Measurements from ENCODE around the gene CDH10.

Gene CDH10

DNA sequence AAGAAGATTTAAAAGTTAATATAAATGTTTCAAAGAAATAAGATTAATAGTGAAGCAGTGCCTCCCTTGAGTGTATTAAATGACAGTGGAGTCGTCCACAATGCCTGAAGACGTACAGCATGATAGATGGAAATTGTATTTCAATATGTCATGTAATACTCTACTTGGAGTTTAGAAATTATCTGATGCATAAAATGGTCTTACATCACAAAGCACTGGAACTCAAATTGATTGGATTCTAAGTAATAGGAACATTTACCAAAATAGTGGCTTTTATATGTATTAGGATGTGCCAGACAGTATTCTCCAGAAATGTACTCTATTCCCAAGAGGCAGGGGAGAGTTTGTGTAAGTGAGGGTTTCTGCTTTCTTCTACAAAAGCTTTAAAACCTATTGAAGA lies 49.4 kb downstream of the CDH10 start:
- no peak for DNase-seq

DNA sequence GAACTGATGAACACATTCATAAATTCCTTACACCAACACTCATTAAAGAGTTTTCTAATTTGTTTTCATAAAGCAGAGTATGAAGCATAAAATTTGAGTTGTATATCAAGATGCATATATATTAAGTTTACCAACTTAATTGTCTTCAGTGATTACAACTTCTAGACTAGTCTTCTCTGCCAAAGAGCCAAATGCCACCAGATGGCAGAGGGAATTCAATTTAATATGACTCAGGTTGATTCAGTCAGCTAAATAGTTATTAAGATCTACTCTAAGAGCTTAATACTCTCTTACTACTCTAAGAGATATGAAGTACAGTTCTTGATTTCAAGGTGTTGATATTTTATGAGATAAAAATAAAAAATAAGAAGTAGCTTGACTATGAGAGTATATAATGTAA lies 53.4 kb downstream of the CDH10 start:
- DNase-seq, result no peak

DNA sequence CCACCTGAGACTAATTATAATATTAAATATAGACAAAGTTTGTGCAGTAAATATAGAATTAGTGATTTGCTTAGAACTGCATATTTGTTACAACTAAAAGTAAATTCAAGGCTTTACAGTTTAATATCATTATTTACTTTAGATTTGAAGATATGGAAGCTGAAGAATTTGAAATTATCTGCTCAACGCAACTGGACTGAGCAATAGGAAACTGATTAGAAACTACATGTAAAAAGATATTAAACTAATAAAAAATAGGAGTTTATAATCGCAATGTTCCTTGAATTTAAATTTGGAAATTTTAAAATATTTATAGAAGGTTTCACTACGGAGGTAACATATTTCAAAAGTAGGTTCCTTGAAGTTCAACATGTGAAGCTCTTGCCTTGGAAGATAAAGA lies 55.2 kb downstream of the CDH10 start:
- DNase-seq, result no peak

DNA sequence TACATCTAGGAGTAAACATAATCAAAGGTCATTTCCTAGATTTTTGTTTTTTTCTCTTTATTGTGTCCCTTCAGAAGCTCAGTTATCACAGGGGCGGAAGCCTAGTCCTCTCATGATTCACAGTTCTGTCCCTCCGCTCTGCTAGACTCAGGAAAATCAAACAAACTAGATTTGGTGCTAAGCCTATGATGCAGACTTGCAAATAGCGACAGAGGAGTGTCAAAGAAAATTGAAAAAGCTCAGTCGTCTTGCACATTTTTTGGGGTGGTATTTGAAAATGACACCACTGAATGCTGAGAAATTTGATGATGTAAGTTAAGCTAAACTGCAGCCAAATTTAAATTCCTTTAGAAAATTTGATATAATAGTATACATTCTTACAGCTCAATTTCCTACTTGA lies 59.0 kb downstream of the CDH10 start:
- no peak for DNase-seq

DNA sequence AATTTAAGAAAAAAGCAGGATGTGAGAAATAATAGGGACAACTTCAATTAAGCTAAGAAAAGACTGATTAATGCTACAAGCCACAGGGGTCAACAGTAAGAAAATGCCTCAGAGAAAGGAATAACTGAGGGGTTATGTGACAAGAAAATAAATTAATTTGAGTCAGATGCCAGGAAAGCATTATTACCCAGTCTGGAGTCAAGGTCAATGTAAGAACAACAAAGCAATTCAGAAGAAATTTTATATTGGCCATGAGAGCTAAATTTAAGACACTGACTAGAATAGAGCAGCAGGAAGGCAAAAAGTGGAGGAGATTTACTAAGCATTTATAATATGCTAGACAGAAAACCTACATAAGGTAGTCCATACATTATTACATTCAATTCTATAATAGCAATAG lies 73.5 kb downstream of the CDH10 start:
- no peak for DNase-seq

DNA sequence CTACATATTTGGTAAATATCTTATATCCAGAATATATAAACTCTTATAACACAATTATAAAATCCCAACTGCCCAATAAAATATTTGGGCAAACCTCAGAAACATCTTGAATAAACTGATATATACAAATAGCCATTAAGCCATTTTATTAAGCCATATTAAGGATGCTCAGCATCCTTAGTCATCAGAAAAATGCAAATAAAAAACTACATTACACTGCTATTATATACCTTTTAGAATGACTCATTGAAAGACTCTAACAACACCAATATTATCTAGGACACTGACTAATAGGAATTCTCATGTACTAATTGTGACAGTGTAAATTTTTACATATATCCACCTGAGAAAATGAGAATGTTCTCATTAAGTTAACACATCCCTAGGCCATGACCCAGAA lies 77.8 kb downstream of the CDH10 start:
- no peak for DNase-seq

DNA sequence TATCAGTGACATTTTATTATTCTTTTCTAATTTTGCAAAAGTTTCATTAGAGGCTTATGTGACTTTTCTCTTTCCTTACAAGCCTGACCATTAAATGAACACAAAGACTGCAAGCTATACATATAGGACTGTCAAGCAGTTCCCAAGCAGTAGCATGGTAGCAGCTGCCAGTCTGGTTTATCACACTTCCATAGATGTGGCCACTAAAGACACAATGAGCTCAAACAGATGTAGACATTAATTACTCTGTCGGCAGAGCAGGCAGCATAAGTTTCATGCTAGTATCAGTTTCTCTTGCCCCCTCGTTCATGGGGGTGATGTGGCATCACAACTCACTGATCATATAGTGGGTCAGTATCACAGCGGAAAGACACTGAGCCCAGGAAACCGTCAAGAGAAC lies 89.5 kb downstream of the CDH10 start:
- no peak for DNase-seq

DNA sequence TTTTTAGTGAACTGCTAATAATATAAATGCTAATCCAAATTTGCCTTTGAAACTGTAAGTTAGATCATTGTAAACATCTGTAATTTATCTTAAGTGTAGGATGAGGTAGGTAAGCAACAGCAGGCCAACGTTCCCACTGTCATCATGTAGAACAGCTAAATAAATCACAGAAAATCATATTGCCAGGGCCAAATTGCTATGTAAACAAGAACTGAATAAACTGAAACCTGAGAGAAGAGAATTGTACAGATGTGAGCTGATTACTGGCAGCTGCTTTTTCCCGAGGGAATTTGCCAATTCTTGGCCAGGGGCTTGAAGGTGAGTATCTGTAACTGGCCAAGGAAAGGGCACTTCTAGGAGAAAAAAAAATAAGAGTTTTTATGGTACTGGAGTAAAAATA lies 97.6 kb downstream of the CDH10 start:
- DNase-seq, result no peak

DNA sequence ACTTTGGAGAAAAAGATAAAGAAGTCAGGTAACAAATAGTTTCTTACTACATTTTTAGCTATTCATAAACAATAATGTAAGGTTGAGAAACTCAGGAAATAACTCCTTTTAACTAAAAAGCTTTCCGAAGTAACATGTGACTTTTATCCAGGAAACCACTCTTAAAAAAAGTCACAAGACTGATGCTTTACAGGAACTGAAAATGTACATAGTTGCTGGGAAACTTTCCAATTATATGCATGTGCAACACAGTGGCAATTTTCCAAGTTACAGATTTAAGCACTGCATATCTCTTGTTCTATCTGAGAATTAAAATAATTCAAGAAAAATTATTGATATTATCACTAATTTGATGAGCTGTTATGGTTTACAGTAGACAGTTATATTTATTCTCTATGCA lies 105.2 kb downstream of the CDH10 start:
- peak; percentile 28 for DNase-seq

DNA sequence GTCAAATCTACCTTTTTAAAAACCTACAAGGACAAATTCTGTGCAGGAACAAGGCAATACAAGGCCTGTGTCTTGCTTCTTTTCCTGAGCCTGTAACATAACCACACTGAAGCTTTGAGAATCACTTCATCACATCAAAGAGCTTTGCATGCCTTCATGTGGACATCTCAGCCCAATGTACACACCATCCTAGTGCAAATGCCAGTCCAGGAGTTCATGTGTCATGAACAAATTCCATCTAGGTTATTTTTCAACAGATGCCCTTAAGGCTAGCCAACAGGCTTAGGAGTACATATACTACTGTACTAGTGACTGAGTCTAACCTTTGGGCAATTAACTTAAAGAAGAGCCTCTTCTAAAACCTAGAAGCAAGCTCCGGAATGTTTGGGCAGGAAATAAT lies 106.4 kb downstream of the CDH10 start:
- DNase-seq, result no peak

DNA sequence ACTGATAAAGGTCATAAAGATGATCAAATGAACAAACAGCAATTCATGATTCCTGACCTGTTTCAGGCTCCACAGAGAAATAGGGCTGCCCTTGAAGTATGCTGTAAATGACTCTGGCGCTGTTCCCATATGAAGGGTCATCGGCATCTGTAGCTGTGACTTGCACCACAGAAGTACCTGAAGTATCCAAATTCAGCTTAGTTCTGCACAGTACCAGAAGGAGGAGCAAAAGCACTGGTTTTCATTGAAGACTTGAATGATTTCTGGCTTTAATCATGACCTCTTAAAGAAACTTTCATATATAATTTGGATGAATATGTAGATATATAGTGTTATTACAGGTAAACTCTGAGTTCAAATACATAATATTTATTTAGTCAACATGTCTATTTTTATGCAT lies 109.1 kb downstream of the CDH10 start:
- no peak for DNase-seq

DNA sequence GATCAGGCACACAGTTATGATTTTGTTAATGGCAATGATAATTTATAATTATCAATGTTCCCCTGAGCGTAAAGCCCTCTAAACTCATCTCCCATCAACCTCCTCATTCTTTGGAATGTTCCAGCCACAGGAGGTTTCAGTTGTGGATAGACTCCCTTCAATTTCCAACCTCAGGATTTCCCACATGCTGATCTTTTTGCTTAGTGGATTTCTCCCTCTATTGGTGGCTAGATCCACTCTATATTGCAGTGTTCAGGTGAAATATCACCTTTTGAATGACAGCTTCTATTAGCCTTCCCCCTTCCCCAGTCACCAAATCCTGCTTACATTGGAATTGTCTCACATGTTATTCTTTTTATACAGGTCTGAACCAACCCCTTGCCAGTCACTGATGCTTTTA lies 113.9 kb downstream of the CDH10 start:
- DNase-seq, result no peak

DNA sequence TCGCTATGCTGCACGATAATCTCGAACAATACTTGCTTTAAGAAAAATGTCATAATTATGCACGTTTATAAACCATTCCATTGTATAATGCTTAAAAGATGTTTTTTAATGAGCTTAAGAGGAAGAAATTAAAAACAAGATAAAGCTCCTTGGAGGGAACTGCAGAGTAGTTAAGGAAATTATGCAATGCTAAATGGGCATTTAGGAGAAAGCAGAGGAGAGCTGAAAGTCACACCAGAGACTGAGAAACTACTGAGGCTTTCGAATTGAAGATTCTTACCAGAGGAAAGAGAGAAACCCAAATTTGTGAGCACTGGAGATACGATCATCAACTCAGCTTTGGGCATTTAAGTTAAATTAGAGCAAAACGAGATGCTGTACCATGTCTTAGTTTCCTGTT lies 119.4 kb downstream of the CDH10 start:
- no peak for DNase-seq

DNA sequence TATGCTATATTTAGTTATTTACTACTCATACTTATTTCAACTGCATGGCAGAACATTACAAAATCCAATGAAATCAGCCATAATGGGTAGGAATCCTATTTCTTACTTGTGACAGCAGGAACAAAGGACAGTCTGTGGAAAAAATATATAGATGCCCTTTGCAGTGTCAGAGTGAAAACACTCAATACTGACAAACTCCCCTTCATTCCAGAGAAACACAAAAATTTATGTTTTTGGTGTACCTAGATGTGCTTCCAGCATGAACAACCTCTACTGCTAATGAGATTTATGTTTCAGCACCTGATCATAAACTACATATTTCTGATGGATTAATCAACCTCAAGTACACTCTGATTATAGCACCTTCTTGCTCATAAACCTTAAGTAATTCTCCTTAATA lies 132.4 kb downstream of the CDH10 start:
- DNase-seq, result no peak

DNA sequence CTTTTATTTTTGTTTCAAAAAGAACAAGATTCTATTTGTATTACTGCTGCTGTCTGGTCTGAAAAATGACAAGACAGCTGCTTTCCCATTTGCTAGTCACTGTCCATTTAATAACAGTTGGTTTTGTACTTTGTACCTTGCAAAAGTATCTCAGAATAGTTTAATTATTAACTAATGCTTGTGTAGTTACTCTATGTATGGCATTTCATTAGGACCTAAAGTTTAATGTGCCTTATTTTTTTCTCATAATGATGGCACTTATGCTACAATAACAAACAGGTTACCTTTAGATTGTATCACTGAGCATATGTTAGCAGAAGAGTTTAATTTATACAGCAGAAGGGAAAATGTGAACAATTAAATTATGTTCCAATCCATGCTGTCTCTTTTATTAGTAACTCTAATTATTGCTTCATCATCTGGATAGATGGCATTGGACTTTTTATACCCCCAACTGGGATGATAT lies 134.2 kb downstream of the CDH10 start:
- no peak for DNase-seq

DNA sequence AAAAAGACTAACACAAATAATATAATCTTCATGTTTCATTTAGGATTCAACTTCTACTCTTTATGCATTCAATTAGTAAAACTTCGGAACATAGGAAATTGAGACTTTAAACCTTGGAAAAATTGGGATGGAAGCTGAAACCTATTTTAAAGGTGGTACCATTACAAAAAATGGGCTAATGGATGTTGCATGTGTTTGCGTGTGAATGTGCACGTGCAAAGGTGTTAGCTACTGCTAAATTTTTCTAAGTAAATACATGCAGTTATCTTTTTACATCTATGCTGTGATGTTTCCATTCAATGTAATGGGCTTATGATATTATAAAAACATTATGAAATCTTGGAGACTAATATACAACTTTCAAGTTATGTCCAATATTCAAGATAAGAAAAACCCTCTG lies 134.8 kb downstream of the CDH10 start:
- no peak for DNase-seq

DNA sequence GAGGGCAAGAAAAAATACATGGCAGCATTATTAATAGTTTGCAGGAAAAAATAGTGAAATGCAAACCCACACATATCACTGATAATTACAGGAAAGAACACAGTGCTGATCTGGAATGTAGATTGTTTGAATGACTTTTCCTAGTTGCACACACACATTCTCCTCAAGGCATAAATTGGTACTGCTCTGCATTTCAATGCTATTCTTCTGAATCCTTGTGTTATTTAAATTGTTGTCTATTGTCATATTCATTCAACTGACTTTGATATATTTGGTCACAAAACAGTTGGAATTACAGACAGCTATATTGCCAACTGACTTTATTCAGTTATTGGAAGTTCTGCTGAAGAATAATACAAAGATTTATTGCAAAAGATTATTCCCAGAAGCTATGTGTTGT lies 139.5 kb downstream of the CDH10 start:
- no peak for DNase-seq

DNA sequence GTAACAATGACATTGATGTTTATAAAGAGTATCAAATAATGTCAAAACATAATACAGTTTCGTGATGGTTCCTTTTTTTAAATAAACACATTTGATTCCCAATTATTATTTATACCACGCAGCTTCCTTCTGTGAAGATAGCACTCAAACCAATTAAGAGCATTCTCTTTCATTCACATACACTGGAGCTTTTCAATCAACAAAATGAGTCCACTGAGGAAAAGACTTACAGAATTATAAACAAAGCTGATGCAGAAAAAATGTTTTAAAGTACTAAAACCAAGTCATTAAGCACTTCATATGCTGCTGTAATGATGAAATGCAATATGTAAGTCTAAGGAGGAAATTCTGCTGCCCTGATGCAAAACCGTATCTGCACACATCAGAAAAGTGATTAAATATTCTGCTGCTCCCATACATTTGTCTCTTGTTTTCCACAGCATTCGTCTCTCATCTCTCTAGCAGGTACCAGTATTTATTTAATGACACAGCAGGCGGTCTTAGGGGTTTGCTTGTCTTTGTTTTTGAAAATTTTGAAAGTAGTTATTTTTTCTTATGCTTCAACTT lies 147.1 kb downstream of the CDH10 start:
- no peak for DNase-seq

DNA sequence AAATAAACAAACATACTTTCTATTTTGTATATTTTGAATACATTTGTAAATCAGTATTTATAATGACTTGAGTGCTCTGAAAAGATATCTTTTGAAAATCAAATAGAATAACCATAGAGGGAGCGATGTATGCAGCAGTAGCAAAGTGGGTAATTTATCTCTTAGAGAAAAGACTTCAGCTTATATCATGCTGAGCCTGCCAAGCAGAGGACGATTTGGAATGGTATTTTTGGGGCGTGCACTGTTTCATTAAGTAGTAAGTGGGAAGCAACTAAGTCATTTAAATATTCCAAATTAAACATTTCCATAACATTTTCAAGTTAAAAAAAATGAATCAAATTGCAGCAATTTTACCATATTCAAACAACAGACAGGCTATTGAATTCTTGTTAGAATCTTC lies 147.6 kb downstream of the CDH10 start:
- DNase-seq, result no peak

DNA sequence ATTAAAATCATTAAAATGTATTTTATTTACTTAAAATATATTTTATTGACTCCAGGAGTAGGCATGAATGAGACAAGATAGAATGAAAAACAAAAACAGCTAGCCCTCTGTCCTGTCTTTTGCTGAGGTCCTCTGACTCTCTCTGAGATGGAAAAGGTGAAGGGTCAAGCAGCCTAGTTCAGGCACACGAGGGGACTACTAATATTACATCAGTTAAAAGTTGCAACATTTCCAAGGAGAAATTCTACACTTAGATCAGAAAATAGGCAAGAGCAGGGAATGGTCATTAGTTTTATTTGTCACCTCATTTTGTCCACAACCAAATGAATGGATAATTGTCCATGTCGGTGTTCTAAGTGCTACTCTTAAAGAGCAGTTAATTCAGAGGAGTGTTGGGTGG lies 148.5 kb downstream of the CDH10 start:
- DNase-seq, result no peak

DNA sequence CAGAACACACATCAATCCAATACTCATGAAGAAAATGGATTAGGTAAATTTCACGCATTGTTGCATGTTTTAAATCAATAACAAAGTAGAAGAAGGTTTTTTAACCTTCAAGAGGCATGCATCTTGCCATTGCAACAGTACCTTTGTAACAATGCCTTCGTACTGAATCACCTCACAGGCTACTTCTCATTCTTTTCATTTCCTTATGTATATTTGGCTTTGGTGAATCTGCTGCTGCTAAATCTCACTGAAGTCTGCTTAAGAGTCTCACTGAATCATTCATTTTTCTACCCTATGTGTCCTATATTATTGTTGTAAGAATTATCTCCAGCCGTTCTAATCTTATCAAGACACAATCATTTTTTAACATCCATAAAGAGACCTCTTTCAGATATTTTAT lies 152.5 kb downstream of the CDH10 start:
- no peak for DNase-seq

DNA sequence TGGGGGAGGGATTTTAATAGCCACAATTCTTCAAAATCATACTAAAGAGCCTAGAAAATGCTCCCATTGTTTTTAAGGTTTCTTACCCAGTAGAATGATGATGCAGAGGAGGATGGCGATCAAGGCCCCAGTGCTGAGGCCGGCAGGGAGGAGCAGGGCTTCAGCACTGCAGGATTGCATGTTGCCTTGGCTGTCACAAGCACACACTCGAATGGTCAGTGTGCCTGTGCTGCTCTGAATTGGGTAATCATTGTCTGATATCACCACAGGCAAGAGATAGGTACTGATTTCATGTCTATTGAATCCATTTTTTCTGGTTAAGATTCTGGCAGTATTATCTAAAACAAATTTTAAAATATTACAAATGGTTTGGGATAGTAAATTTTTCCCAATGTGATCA lies 153.3 kb downstream of the CDH10 start:
- DNase-seq, result no peak

DNA sequence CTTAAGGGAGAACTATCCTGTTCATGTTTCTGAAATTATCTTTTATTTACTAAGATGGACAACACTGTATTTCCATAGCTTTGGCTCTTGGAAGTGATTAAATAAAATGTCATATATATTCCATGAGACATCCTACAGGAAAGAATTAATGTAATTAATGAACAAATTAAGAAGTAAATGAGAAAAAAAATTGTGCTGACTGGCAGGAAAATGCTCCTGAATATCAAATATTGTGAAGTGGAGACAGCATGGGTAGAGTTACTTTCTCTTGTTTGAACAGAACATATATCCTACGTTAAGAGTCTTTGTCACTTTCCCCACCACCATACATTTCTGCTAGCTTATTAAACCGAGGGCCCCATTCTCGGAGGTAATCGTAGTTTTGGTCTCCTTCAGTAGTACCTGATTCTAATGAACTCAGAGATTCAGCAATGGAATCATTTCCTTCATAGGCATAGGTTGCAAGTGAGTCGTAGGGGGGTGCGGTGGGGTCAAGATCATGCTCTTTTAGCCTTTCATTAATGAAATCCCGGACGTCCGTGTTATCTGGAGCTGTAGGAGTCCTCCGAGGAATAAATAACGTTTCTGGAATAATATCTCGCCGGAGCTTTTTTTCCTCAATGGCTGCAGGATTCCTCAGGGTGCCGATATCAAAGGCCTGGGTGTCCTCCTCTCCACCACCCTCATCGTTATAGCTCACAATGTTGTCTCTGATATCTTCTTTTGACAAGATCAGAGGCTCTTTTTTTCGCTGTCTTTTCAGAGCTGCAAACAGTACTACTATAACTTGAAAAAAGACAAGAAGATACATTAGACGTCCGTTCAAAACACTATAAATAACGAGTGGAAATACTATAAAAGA lies 157.2 kb downstream of the CDH10 start:
- no peak for DNase-seq

DNA sequence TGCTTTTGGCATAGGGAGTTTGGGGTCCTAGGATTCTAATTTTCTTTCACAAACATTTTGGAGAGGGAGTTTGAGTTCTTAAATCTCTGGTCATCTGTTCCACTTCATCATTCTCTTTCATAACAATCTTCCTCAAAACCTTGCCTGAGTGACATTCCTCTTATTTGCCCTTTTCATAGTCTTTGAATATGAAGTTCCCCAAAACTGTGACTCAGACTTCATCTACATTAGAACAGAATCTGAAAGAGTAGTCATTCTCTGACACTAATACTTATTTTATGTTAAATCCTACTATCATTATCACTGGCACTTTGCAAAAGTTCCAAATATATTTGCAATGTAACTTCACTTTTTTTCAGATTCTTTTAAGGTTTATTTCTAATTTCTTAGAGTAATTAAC lies 163.8 kb downstream of the CDH10 start:
- no peak for DNase-seq

DNA sequence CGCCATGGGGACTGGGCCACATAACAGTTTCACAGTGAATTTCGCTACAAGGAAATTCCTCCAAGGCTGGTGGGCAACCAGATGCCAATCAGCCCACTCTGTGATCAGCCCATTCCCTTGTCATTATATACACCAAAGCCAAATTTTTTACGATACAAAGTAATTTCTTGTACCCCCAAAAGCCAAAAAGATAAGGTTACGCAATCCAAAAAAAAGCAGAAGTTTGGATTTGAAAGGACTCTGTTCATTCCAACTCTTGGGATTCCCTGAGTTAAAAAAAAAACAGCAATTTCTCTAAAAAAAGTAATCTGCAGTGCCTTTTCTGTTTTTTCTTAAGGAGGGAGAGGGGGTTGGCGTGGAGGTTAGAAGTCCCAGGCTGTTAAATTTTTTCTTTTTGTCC lies 166.8 kb downstream of the CDH10 start:
- no peak for DNase-seq

Data from fibroblast of skin of right quadriceps (primary cell).